DOHH2 (cell line): ENCODE measurements around the gene LRRTM4.

Source experiments
- H3F3A ChIP-seq: fragments of 200-600 bp; sonication (generic), shearing (Covaris generic); 2 replicates; pipeline ENCODE4 v1.6.0; 2016; ENCODE audit warnings: antibody characterized with exemption, mild to moderate bottlenecking; ENCODE audit not compliant: control insufficient read depth, insufficient read depth
- H3K27ac ChIP-seq: fragments of 200-600 bp; sonication (generic); 2 replicates; pipeline ENCODE4 v1.5.1; 2014; ENCODE audit warnings: low read depth, mild to moderate bottlenecking, low read length, moderate library complexity
- H3K27me3 ChIP-seq: fragments of 200-600 bp; sonication (generic); 2 replicates; pipeline ENCODE4 v1.6.1; 2014; ENCODE audit warnings: mild to moderate bottlenecking, low read length, mixed read lengths; ENCODE audit not compliant: control insufficient read depth
- H3K36me3 ChIP-seq: fragments of 200-600 bp; sonication (generic); 2 replicates; pipeline ENCODE4 v1.6.1; 2014; ENCODE audit warnings: mild to moderate bottlenecking, low read length, moderate library complexity, mixed read lengths; ENCODE audit not compliant: control insufficient read depth
- H3K4me1 ChIP-seq: fragments of 200-600 bp; sonication (generic); 2 replicates; pipeline ENCODE4 v1.6.1; 2014; ENCODE audit warnings: mild to moderate bottlenecking, low read length, mixed read lengths; ENCODE audit not compliant: control insufficient read depth
- H3K4me2 ChIP-seq: fragments of 200-600 bp; sonication (generic); 2 replicates; pipeline ENCODE4 v1.6.0; 2014; ENCODE audit warnings: mild to moderate bottlenecking, low read length, moderate library complexity
- H3K4me3 ChIP-seq: fragments of 200-600 bp; sonication (generic); 2 replicates; pipeline ENCODE4 v1.5.1; 2014; ENCODE audit warnings: mild to moderate bottlenecking, low read length, mixed read lengths
- H3K79me2 ChIP-seq: fragments of 200-600 bp; sonication (generic); 2 replicates; pipeline ENCODE4 v1.6.1; 2014; ENCODE audit warnings: mild to moderate bottlenecking, low read length, mixed read lengths; ENCODE audit not compliant: control insufficient read depth
- H3K9me2 ChIP-seq: fragments of 200-600 bp; sonication (generic); replicated peaks from 2 replicates; pipeline ENCODE4 v1.6.1; 2014; ENCODE audit warnings: mild to moderate bottlenecking, low read length, mixed read lengths; ENCODE audit not compliant: control insufficient read depth
- H3K9me3 ChIP-seq: fragments of 200-600 bp; sonication (generic); 2 replicates; pipeline ENCODE4 v1.6.1; 2014; ENCODE audit warnings: antibody characterized with exemption, low read length, mixed read lengths; ENCODE audit not compliant: control insufficient read depth, insufficient read depth
- H4K20me1 ChIP-seq: fragments of 200-600 bp; sonication (generic); 2 replicates; pipeline ENCODE4 v1.6.0; 2014; ENCODE audit warnings: low read depth, mild to moderate bottlenecking, antibody characterized with exemption, low read length, moderate library complexity; ENCODE audit not compliant: control insufficient read depth, insufficient read depth
- CTCF ChIP-seq: fragments of 200-600 bp; sonication (generic); IDR thresholded peaks from one replicate; pipeline ENCODE4 v1.5.1; 2014; ENCODE audit warnings: antibody characterized with exemption, mild to moderate bottlenecking, low read depth, low read length; ENCODE audit not compliant: poor library complexity, severe bottlenecking
- EZH2phosphoT487 ChIP-seq: fragments of 200-600 bp; sonication (generic); IDR thresholded peaks from 2 replicates; pipeline ENCODE4 v1.6.1; 2017; ENCODE audit warnings: borderline replicate concordance, mild to moderate bottlenecking, antibody characterized with exemption, low read length, moderate library complexity, mixed read lengths

Gene LRRTM4

DNA sequence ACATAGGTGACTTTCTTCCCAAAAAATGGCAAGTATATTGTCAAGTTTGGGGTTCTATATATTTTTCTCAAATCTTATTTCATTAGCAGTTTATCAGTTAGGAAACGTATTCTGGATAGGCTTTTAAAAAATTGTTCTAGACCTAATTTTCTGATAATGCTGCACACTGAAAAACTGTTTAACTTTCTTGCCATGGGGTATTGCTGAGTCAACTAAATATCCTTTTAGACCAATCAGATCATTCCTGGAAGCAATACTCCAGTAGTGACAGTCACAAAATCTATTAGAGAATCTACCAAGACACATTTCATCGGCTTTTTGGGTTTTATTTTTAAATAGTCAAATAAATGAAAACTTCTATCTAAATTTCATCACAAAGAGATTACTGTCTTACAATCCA, 440.6 kb downstream of the LRRTM4 start:
- peaks cover 5% of the 10 kb centered on the region; the same call in 1 of the 2 replicates for H3K79me2 ChIP-seq
- H3K9me2 ChIP-seq: no peaks in the 10 kb centered on the region
- no peak overlapping the region for H3K27ac ChIP-seq

GRCh38 chr2:77064324-77064723, 457.9 kb downstream of the LRRTM4 start:
- H3F3A ChIP-seq: no peaks in the 10 kb centered on the region
- no peaks in the 10 kb centered on the region for H3K27me3 ChIP-seq
- H3K9me3 ChIP-seq: no peaks in the 10 kb centered on the region; the same call in 1 of the 2 replicates
- no peak overlapping the region for H3K4me3 ChIP-seq
- H3K36me3 ChIP-seq: no peaks in the 10 kb centered on the region
- H3K79me2 ChIP-seq: no peaks in the 10 kb centered on the region
- no peaks in the 10 kb centered on the region for H3K9me2 ChIP-seq
- no peak for TF ChIP-seq CTCF
- TF ChIP-seq EZH2phosphoT487: no peak
- H4K20me1 ChIP-seq: no peaks in the 10 kb centered on the region
- H3K4me1 ChIP-seq: no peaks in the 10 kb centered on the region
- no peak overlapping the region for H3K27ac ChIP-seq
- H3K4me2 ChIP-seq: no peak overlapping the region

More for the DNA sequence above, 440.6 kb downstream of the LRRTM4 start:
- Histone ChIP-seq H3K4me1 (peaks cover 38% of the 10 kb centered on the region), H4K20me1 (no peaks in the 10 kb centered on the region), H3K36me3 (no peaks in the 10 kb centered on the region), H3F3A (peaks cover 4% of the 10 kb centered on the region; the same call in 1 of the 2 replicates), H3K27me3 (no peaks in the 10 kb centered on the region), H3K9me3 (no peaks in the 10 kb centered on the region; the same call in 1 of the 2 replicates), H3K4me2 (peak overlapping the region; percentile 19; the same call in 1 of the 2 replicates), H3K4me3 (peak overlapping the region; percentile 16; the same call in 1 of the 2 replicates)
- TF ChIP-seq EZH2phosphoT487: no peak
- no peak for TF ChIP-seq CTCF

DNA sequence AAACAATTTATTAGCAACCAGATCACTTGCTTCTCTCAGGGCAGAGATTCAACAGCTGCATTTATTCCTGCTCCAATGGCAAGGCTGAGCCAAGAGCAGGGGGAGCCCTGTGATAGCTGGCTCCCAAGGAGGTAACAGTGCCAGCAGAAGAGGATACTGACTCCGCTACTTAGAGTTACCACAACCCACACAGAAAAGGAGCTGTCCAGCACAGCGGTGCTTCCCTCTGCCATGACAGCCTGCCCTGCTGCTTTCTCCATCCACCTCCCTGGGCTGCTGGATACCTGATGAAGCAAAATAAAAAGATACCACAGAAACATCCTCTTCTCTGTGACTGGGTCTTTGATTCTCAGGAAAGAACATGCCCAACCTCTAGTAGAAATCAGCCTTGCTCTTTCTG, 467.2 kb downstream of the LRRTM4 start:
- Histone ChIP-seq H4K20me1 (no peaks in the 10 kb centered on the region), H3K27ac (no peak overlapping the region), H3K27me3 (no peaks in the 10 kb centered on the region), H3K4me1 (no peaks in the 10 kb centered on the region), H3K9me2 (no peaks in the 10 kb centered on the region), H3K36me3 (no peaks in the 10 kb centered on the region), H3K9me3 (no peaks in the 10 kb centered on the region), H3F3A (no peaks in the 10 kb centered on the region), H3K79me2 (no peaks in the 10 kb centered on the region), H3K4me3 (no peak overlapping the region), H3K4me2 (no peak overlapping the region)
- no peak for TF ChIP-seq EZH2phosphoT487
- TF ChIP-seq CTCF: no peak
